Stimulated activated CD8-positive, alpha-beta memory T cell treated with anti-CD3 and anti-CD28 coated beads, Interleukin-12 subunit alpha, Interleukin-12 subunit beta, amount 100 ng/mL, for 1 hour (primary cell): ENCODE measurements around the gene SORBS2.

ENCODE experiments used
- DNase-seq: peaks from one replicate; pipeline ENCODE4 v3.0.0-alpha.2; 2020; ENCODE audit warnings: low read depth

Gene SORBS2

DNA sequence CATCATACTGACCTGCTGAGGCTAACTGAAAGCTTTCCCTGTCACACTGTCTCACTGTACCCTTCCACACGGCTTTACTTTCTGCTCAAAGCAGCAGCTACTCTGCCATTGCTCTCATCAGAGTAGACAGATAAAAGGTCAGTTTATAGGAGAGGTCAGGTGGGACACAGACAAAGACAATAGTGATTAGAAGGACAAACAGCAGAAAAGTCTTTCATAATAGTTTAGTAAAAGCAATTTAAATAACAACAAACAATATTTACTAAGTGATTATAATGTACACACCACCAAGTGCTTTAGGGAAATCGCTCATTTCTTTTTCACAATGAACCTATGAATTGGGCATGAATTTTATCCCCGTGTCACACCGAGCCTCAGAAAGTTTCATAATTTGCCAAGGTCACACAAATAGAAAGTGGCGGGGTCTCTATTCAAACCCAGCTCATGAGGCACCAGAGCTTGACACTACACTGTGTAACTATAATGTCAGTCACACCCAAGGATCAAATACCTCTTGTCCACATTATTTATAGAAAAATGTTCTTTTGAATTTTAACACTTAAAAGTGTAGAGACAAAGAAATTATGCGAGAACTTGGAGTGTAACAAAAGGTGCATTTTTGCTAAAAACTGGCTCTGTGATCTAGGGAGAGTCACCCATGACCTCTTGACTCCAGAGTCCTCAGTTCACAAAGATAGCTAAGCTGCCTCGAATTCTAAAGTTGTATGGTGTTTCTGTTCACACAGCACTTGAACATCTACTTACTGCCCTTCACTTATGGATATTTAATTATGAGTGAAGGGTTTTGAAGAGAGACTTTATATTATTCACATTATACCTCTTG is 24.5 kb upstream of the SORBS2 start:
- no peak for DNase-seq

DNA sequence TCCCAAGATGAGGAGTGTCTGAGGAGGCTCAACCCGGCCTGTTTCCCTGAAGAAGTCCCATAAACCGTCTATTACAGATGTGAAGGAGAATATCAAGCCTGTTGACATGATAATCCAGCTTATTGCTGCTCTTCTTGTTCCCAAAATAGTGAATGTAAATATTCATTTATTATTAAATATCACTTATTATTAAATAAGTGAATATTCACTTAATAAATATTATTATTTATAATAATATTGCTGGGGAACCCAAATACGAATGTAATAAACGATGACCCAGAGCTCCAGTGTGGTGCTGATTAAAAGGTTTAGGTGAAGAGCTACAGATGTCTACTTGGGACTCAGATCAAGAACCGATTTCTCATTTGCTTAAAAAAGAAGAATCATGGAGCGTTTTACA is 23.8 kb upstream of the SORBS2 start:
- DNase-seq: no peak

DNA sequence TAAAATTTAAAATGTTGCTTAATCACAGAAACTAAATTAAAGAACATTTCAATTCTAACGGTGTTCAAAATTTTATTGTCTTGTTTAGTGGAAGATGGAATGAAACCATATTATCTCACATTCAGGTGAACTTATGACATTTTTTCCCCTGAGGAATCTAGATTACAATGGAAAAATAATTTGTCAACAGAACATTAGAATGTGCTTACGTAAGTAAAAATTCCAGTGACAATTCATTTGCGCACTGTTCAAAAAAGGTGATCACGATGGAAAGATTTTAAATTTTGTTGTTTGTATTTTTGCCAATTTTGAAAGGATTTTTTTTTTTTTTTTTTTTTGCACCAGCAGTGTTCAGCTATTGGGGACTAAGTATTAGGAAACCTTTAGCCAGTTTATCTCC is 23.3 kb upstream of the SORBS2 start:
- DNase-seq: no peak

DNA sequence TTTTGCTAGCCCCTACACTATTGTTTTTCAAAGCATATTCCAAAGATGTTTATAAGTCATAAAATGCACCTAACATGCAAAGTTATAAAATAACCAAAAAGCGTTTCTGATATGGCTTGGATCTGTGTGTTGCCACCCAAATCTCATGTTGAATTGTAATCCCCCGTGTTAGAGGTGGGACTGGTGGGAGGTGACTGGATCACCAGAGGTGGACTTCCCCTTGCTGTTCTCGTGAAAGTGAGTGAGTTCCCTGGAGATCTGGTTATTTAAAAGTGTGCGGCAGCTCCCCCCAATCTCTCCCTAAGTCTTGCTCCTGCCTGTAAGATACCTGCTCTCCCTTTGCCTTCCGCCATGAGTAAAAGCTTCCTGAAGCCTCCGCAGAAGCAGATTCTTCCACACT is 22.8 kb upstream of the SORBS2 start:
- no peak for DNase-seq

DNA sequence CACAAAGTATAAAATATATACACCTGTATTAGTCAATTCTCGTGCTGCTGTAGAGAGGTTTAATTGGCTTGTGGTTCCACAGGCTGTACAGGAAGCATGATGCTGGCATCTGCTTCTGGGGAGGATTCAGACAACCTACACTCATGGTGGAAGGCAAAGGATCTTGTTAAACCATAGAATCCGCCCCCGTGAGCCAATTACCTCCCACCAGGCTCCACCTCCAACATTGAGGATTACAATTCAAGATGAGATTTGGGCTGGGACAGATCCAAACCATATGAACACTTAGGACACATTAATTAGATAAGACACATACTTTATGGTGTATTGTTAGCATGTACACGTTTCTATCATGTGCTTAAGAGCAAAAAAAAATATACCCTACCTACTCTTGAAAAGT is 22.1 kb upstream of the SORBS2 start:
- DNase-seq: no peak

DNA sequence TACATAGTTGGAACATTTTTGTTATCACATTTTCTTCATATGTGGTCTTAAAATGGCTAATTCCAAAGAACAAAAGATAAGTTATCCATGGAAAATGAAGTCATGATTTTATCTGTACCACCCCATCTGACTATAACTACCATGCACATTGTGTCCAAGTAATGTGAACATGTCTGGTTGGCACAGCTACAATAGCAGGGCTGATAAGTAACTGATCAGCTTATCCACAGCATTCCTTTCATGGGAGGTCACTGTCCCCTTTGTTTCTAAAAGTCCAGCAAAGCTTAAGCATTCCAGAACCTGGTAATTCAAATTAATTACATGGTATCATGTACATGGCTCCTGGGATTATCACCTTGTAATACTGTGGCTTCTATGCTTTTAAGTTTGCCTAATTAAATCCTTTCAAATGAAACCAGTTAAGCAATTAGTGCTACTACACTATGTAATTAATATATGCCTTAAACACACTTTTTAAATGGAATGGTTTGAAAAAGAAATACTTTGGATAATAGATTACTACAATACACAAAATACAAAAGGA is 21.1 kb upstream of the SORBS2 start:
- no peak for DNase-seq

DNA sequence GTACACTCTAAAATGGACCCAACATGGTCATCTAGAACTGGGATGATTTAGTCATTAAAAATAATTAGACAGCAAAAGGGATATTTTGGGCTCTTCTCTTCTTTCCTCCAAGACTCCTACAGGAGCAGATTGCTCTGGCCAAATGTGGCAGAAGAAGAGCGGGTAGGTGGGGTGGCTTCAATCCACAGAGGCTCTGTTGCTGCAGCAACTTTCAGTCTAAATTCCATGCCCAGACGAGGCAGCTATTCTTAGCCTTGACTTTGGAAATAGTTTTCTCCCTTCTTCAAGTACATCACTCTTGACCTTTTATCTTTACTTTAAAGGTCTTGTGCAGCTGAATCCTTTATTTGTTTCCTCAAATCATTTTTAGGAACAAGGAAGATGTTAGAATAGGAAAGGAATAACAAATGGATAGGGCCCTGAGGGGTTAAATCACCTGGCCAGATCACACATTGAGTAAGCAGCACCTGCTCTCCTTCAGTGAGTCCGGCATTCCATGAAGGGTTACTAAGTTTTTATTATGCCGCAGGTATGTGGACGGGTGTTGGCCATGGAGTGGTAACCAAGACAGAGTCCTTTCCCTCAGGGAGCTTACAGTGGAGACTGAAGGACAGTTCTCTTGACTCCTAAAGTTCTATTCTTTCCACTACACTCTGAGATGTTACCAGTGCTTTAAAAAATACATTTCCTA is 19.3 kb upstream of the SORBS2 start:
- DNase-seq: no peak

DNA sequence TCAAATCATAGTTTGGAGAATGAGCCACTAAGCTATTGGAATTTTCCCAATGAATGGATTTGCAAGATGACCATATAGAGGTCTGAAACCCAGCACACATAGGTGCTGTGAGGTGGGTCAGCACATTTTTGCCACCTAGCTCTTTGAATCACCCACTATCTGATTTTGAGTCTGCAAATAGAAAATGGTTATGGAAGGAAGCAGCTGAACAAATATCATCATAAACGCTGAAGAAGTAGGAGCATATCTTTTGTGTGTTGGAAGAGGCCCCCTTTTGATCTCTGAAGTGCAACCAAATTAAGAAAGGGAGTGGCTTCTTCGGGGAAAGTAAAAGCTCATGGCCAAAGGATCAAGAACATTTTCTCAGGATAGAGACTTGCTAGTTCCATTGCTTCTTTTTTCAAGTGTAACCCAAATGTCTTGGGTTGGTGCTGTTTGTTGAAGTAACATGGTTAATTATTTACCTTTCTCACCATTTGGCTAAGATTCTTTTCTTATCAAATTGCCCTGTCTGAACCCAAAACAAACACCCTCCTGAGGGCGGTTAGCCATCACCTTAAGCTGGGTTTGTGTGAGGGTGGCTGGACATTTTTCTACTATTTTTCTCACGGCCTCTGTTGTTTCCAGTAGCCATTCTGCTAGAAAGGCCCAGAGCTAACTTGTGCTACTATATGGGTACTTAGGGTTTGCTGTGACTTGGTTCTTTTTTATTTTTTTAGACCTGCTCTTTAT is 18.4 kb upstream of the SORBS2 start:
- no peak for DNase-seq

DNA sequence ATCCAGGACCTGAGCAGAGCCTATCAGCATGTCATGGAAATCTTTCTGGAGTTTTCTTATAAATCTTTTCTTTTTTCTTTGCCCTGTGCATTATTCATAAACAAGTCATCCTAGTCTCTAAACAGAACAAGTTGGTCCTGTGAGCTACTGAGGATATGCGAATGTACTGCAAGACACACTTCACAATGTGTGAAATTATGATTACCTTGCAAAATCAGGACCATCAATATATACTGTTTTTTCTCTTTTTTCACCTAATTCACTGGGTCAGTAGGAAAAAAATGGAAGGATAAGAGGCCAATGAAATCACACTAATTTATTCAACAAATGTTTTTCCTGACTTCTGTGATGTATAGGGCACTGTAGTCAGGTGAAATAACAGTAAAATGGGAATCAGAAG is 14.4 kb upstream of the SORBS2 start:
- DNase-seq: no peak

DNA sequence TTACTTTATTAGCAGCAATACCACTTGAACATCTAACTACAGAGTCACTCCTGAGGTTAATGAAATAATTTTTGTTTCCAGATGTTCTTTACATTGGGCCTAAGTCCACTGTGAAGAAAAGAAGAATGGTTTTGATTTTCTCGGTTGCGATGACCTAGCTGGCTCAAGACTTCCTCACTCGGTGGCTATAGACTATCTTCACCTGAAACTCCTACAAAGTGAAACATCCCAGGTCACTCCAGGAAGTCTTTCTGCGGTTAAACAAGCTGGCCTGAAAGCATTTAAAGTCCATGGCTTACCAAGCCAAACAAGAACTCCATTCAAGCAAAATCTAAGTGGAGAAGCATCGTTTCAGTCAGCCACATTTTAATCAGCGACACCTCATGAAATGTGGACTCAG is 13.7 kb upstream of the SORBS2 start:
- no peak for DNase-seq

DNA sequence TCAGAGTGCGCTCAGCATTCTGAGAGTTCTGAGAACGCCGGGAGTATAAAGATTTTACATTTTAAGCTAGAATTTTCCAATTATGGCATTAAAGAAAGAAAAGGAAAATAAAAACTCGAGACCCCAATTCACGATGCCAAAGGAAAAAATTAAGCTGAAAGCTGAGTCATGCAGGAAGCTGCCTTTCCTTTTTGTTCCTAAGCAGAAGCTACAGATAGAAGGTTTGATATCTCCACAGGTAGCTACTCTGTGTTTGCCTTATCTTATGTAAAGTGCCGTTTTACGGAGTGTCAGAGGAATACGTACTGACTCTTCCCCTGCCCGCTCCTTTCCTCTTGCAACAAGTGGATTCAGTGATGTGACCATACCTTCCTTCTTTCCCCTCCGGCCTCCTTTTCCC is 10.8 kb upstream of the SORBS2 start:
- no peak for DNase-seq

DNA sequence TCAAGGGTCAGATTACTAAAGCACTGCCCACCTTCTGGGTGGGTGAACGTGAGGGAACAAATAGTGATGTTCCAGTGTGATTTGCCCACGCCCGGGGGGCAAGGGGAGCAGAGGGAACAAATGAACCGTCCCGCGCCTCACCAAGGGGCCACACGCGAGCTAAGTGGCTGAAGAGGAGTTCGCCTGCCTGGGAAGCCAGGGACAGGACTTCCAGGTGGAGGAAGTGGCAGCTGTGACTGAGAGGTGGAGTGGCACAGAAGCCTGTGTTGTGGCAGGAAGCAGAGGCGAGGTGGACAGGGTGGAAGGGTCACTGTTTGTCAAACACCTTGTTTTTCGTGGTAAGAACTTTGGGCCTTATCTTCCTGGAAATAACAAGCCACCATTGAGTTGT is 9.0 kb upstream of the SORBS2 start:
- no peak for DNase-seq

DNA sequence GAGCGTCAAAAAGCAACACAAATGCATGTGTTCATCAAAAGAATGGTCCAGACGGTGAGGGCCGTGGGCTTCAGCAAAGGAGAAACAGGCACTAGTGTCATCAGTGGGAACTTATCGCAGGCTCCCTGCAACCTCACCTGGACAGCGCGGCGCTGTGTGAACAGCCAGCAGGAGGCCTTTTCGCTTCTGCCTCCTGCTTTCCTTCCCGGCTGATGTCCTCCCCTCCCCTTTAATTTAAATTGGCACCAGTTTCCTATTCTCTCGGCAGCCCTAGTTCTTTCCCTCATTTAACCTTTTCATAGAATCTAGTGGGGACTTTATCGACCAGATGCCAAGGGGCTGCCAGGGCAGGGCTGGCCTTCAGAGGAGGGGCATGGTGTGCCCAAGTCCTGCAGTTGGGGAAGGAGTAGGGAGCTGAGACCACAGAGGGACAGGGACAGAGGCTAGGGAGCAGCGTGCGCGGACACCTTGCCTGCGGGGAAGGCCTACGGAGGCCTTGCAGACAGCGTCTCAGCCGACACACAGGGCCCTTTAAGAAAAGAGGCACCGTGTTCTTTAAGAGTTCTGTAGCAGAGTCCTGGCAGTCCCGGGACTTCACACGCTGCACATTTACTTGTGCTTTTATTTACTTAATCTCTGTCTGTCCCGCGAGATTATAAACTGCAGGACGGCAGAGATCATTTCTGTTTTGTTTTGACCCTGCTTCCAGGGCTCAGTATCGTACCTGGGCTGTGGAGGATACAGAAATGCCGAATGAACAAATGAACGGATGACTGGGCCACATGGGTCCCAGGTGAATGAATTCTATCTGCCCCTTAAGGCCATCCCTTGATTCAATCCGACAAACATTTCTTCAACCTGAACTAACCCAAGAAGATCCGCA is 8.4 kb upstream of the SORBS2 start:
- DNase-seq: no peak

DNA sequence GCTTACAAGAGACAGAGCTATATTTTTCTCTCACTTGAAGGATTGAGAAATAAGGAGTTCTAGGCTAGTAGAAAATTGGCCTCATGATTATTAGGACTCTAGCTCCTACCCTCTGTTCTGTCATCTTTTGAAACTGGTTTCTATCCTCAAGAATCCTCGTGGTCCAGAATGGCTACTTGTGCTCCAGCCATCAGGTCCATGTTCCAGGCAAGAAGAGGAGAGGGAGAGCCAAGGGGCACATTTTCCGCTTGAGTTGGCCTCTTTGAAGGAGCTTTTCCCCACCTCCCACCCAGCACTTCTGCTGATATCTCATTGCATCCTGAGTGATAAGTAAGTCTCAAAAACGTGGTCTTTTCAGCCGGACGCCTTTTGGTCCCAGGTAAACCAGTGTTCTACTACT is 7.2 kb upstream of the SORBS2 start:
- DNase-seq: no peak

DNA sequence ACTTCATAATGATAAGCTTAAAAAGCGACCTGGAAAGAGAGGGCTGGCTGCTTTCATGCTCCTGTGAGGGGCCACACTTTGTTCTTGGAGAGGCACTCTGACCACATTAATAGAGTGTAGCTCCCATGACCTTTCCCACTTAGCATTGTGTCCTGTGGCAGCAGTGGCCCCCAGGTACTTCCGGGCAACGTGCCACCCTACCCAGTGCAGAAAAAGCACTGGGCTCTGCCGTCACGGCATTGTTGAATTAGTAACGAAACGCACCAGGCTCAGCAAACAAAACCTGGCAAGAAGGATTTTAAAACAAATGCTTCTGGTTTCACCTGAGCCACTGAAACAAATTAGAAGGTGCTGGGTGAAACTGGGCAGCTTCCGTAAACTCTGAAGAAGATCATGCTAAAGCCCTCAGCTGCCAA is 5.4 kb upstream of the SORBS2 start:
- no peak for DNase-seq

DNA sequence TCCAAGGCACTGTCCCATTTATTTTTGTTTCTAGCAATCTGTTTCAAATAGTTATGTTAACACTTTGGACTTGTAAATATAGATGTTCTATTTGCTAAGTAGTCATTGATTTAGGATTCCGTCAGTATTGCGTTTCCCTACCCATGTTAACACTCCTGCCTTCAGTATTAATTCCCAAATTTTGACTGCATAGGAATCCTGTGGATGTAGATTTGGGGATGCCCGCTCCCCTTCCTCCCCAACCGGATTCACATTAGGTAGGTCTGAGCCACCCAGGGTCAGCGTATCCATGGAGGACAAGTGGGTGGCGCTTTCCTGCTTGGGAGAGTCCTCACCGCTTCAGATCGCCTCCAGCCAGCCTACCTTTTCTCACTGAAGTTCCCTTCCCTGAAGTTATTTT is 1.1 kb upstream of the SORBS2 start:
- no peak for DNase-seq

DNA sequence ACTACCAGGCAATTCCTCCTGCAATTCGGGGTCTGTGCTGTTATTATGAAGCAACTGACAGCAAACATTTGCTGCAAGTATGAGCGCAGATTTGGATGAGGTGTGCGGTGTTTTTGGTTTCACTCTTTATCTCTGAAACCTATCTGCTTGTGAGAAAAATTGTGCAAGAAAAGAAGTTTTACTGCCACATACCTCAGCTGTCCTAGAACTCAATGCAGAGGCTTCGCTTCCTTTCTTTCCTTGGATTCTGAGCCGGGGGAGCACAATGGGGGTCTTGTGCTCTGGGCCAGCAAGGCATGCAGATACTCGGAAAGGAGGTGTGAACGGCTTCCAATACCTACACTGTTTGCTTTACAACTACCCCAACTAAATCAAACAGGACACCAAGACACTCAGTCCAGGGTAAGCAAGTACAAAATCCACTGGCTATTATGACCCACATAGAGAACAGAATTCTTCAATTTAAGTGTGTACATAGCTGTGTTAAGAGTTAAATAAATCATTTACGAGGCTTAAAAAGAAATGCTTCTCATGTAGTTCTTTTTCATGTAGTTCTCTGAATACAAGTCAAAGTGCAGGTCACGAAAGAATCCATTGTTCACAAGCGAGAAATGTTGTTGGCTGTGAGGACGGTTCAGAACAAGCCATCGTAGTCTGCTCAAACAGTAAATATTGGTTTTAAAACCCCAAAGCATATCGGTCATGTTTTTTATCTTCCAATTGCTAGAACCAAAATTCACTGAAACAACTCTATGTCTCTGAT is 1.1 kb downstream of the SORBS2 start:
- DNase-seq: no peak

DNA sequence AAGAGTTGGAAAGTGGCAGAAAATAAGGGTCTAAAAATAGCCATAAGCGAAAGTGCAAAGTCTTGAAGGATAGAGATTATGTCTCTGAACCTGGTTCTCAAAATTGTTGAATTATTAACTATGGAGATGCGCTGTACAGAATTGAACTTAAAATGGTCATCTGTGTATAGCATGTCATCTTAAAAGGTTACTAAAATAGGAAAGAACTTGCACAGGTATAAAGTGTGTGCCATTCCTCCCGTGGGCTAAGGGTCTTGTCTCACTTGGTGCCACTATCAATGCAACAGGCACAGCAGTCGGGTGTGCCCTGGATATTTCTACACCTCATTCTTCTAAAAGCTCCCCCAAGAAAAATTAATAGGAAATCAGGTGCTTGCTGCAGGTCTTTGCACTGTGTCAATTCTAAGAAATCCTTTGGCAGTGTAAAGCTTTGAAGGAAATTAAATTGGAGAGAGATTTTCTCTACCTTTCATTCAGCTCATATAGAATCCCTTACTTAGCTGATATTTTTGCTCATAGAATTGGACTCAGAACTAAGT is 2.4 kb downstream of the SORBS2 start:
- no peak for DNase-seq

DNA sequence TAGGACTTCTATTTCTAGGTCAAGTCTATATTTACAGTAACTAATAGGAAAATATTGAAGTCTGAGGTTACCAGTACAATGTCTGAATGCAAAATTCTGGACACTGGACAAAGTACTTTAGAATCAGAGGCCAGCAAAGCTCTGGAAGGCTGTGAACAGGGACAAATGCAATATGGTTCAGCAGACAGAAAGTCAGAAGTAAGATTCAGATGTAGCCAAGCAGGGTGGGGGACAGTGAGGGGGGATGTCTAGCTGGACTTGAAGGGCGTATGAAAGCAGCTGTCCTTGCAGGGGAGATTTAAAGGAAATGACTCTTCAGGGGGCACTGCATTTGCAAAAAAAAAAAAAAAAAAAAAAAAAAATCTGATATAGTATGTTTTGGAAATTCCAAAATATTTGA is 2.9 kb downstream of the SORBS2 start:
- DNase-seq: no peak

DNA sequence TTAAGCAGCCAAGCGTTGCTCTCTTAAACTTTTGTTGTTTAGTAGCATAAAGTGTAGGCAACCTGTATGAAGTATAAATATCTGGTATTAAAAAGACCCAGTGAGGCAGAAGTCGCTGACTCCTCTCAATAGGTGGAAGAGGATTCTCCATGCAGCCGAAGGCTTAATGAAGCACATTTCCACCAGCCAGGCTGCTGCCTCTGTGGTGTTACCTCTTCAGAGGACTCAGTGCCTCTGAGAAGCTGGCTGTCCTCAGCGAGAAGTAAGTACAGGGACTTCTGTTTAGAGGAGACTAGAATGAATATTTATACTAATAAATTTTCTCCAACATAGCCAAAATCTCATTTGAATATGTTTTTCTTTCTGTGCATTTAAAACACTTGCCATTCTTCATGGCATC is 6.0 kb downstream of the SORBS2 start:
- DNase-seq: no peak
